ENCODE results near the gene CRIP3.

DNA sequence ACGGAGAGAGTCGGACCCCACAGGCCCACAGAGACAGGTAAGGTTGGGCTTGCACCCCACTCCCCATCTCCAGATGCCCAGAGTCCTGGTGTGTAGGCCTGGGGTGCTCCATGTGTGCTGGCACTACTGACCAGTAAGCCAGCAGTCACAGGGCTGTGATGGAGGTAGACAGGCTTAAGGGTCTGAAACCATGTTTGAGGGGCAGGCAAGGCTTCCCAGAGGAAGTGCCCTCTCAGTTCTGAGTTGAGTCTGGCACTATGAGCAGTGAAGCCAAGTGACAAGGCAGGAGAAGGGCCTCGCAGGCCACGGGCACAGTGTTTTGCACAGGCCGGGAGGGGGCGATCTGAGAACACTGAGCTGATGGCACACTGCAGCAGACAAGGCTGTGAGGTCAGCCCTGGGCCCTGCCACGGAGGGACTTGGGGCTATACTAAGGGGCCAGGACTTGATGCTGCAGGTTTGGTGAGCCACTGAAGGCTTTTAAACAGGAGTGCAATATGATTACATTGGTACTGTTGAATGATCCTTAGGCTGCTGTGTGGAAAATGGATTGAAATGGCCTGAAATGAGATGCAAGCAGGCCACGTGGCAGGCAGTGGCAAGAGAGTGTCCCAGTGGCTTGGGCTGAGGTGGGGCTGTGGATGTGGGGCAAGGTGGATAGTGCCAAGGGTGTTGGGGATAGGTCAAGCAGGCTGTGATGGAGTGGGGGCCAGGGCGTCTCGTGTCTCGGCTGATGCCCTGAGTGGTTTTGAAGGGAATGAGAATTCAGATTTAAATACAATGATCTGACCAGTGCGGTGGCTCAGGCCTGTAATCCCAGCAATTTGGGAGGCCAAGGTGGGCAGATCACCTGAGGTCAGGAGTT is 45.1 kb downstream of the CRIP3 start:
- TF ChIP-seq, protein P1, sequence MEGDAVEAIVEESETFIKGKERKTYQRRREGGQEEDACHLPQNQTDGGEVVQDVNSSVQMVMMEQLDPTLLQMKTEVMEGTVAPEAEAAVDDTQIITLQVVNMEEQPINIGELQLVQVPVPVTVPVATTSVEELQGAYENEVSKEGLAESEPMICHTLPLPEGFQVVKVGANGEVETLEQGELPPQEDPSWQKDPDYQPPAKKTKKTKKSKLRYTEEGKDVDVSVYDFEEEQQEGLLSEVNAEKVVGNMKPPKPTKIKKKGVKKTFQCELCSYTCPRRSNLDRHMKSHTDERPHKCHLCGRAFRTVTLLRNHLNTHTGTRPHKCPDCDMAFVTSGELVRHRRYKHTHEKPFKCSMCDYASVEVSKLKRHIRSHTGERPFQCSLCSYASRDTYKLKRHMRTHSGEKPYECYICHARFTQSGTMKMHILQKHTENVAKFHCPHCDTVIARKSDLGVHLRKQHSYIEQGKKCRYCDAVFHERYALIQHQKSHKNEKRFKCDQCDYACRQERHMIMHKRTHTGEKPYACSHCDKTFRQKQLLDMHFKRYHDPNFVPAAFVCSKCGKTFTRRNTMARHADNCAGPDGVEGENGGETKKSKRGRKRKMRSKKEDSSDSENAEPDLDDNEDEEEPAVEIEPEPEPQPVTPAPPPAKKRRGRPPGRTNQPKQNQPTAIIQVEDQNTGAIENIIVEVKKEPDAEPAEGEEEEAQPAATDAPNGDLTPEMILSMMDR (IDR thresholded peaks at IDR 0.05; ENCODE audit: insufficient read depth, low read depth, low read length): peak; percentile 63
- TF ChIP-seq EZH2 (IDR thresholded peaks at IDR 0.05; ENCODE audit: insufficient read depth, low read length): no peak

Measured in astrocyte (in vitro differentiated cells and primary cell).